Mammary epithelial cell (primary cell): ENCODE results near the gene MORC3.

Experiments
- EZH2 ChIP-seq: IDR thresholded peaks from 2 replicates; pipeline ENCODE4 v1.6.1; 2012; ENCODE audit warnings: low read length, inconsistent platforms, borderline replicate concordance
- TF ChIP-seq, protein P1 (sequence below), 2 donors: IDR thresholded peaks in 1 of 2; conservative IDR thresholded peaks in 1 of 2; 2 replicates each; pipeline ENCODE4 v1.5.1; 2011 to 2012; ENCODE audit warnings: inconsistent platforms in 2 of 2, low read length in 2 of 2, mild to moderate bottlenecking in 2 of 2, control low read depth in 1 of 2, low read depth in 1 of 2; ENCODE audit not compliant: insufficient read depth in 1 of 2; ENCODE audit errors: extremely low read depth in 1 of 2

DNA sequence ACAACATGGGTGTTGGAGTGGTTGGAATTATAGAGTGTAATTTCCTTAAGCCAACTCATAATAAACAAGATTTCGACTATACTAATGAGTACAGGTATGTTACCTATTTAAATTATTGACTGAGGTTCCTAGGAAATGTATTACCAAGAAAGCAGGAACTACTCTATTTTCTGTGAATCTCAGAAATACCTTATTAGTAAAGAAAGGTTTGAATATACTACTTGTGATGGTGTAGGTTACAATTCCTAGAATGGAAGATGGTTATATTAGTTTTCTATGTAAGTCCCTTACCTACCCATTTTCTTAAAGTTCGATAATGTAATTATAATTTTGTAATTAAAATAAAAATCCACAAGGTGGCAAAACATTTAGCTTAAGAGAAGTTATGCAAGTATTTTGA lies 29.3 kb downstream of the MORC3 start:
- no peak for TF ChIP-seq EZH2
- TF ChIP-seq, protein P1, sequence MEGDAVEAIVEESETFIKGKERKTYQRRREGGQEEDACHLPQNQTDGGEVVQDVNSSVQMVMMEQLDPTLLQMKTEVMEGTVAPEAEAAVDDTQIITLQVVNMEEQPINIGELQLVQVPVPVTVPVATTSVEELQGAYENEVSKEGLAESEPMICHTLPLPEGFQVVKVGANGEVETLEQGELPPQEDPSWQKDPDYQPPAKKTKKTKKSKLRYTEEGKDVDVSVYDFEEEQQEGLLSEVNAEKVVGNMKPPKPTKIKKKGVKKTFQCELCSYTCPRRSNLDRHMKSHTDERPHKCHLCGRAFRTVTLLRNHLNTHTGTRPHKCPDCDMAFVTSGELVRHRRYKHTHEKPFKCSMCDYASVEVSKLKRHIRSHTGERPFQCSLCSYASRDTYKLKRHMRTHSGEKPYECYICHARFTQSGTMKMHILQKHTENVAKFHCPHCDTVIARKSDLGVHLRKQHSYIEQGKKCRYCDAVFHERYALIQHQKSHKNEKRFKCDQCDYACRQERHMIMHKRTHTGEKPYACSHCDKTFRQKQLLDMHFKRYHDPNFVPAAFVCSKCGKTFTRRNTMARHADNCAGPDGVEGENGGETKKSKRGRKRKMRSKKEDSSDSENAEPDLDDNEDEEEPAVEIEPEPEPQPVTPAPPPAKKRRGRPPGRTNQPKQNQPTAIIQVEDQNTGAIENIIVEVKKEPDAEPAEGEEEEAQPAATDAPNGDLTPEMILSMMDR (conservative IDR thresholded peaks at IDR 0.05 in 1 of 2, IDR thresholded peaks at IDR 0.05 in 1 of 2; ENCODE audit: extremely low read depth in 1 of 2, insufficient read depth in 1 of 2, low read depth in 1 of 2, low read length in 2 of 2): no peak
